ENCODE results near the gene SEPTIN2.
"Not testable (repeated sequence)": the region's sequence is repeated elsewhere in the genome, so short reads cannot be mapped to it uniquely, and the experiment has no call there.

SEPTIN2 gene

DNA sequence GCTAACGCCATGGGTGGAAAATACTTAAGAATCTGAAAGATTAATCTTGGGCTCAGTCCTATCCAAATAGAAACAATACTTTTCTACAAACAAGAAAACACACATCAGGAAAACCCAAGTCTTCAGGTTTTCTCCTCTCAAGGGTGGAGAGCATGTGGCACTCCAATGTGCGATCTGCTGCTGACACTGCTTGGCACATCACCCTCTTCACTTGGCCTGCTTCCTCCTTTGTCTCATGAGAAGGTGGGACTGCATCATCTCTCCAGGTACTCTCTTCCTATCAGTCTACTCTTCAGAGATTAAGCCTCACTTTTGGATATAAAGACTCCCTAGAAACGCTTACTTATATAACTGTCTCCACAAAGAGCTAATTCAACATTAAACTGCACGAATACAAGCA lies 26.7 kb upstream of the SEPTIN2 start:
- H3K27ac ChIP-seq: no peak overlapping the region
- TF ChIP-seq CTCF (conservative IDR thresholded peaks at IDR 0.05): no peak

DNA sequence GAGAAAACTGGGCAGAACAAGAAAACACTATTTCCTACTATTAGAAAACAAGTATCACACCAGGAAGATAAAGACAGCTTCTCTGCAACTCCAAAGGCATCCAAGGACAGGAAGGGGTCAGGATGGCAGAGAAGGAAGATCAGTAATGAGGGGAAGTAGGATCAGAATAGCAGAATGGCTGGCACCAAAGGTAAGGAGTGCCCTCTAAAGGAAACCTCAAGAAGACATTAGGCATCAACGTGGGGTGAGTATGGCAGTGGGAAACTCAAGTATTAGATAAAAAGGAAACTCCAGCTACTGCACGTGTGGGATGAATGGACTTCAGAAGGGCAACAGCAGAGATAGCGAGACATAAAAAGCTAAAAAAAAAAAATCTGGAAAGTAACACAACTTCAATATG lies 26.1 kb upstream of the SEPTIN2 start:
- H3K27ac ChIP-seq: no peak overlapping the region
- TF ChIP-seq CTCF (conservative IDR thresholded peaks at IDR 0.05): no peak

GRCh38 chr2:241291153-241291552 lies 24.6 kb upstream of the SEPTIN2 start:
- no peak for TF ChIP-seq CTCF (conservative IDR thresholded peaks at IDR 0.05)
- H3K27ac ChIP-seq: no peak overlapping the region

GRCh38 chr2:241291977-241292376 lies 23.7 kb upstream of the SEPTIN2 start:
- no peak for TF ChIP-seq CTCF (conservative IDR thresholded peaks at IDR 0.05)
- H3K27ac ChIP-seq: peak overlapping the region; percentile 26

GRCh38 chr2:241293378-241293797 lies 22.3 kb upstream of the SEPTIN2 start:
- H3K27ac ChIP-seq: not testable (repeated sequence)

- H3K27ac ChIP-seq: no peak overlapping the region
- TF ChIP-seq CTCF (conservative IDR thresholded peaks at IDR 0.05): no peak
These were observed 20.2 kb upstream of the SEPTIN2 start for GRCh38 chr2:241295326-241296095.

- H3K27ac ChIP-seq: no peak overlapping the region
- no peak for TF ChIP-seq CTCF (conservative IDR thresholded peaks at IDR 0.05)
These were observed 19.0 kb upstream of the SEPTIN2 start for GRCh38 chr2:241296767-241297166.

- H3K27ac ChIP-seq: peak overlapping the region; percentile 3
- TF ChIP-seq CTCF (conservative IDR thresholded peaks at IDR 0.05): no peak
These were observed 17.1 kb upstream of the SEPTIN2 start for GRCh38 chr2:241298673-241299072.

All from VCaP (cell line).